ENCODE data around the gene FAM124A. TPM values are rescaled to one million over a fixed set of nuclear protein-coding genes. Genes with fewer than 3 reads are reported as not detected.

FAM124A gene
- total and polyA plus RNA-seq, 10 of the 15 experiments (the other 5 are each of a cell fraction or from before 2014, with no cell fraction given) = not detected

- Histone ChIP-seq H3K27ac (ENCODE audit: control insufficient read depth, insufficient read depth) (no peak overlapping the region), H3K4me1 (ENCODE audit: control insufficient read depth, insufficient read depth, low read length) (no peaks in the 10 kb centered on the region), H3K4me2 (ENCODE audit: control insufficient read depth, insufficient read depth) (peak overlapping the region; percentile 70), H3K36me3 (ENCODE audit: control insufficient read depth in 2 of 2, insufficient read depth in 2 of 2, low read length in 1 of 2) (no peaks in the 10 kb centered on the region), H3K79me2 (ENCODE audit: control insufficient read depth, insufficient read depth, low read length) (no peaks in the 10 kb centered on the region), H4K20me1 (ENCODE audit: control insufficient read depth, insufficient read depth) (no peaks in the 10 kb centered on the region), H2AFZ (ENCODE audit: control insufficient read depth, low read depth, low read length) (peak overlapping the region; percentile 42), H3K27me3 (replicated peaks in 1 of 2; ENCODE audit: control insufficient read depth in 2 of 2, insufficient read depth in 2 of 2, low read length in 1 of 2) (peaks cover 6 to 28% of the 10 kb centered on the region in 2 experiments), H3K9ac (ENCODE audit: control insufficient read depth, insufficient read depth, low read length) (no peak overlapping the region), H3K9me3 (replicated peaks; ENCODE audit: control insufficient read depth, insufficient read depth, low read length) (no peaks in the 10 kb centered on the region), H3K4me3 (peak overlapping the region; percentile 58)
- intact Hi-C loops (cut with micrococcal nuclease; ENCODE audit: unreplicated experiment) (no loop called here), in situ Hi-C loops (cut with MboI) (no loop called here)
- ChIA-PET CTCF (interaction anchor here (2.0 kb wide), 1 partner anchor 64 kb away, joined by 5 read pairs; no protein-coding TSS in a partner anchor), POLR2A (no interaction called here), RAD21 (ENCODE audit: unreplicated experiment) (no interaction called here), SMC1A (ENCODE audit: uncharacterized antibody, unreplicated experiment) (no interaction called here)
- BruUV-seq (replicated peaks) = no TSS peak
- WGBS (ENCODE audit: insufficient coverage, insufficient replicate concordance, low lambda C conversion rate, missing lambda C conversion rate) = 11% methylated on average over 11 of the region's 11 CpGs
- FAIRE-seq (no peak), ATAC-seq (no peak), DNase-seq (ENCODE audit: low read depth, low spot score) (no peak)
- TF ChIP-seq RAD21 (IDR thresholded peaks at IDR 0.05; ENCODE audit: insufficient read depth, low read depth, low read length) (no peak), MYC (IDR thresholded peaks at IDR 0.05; ENCODE audit: insufficient read depth, insufficient read length, insufficient replicate concordance, low read length, severe bottlenecking) (no peak), ATF3 (IDR thresholded peaks at IDR 0.05; ENCODE audit: borderline replicate concordance, extremely low read depth, low read depth, low read length) (no peak), GABPA (IDR thresholded peaks at IDR 0.05; ENCODE audit: low read depth) (no peak), SMAD5 (IDR thresholded peaks at IDR 0.05; ENCODE audit: low read depth) (no peak), NKRF (conservative IDR thresholded peaks at IDR 0.05) (no peak), MEF2A (IDR thresholded peaks at IDR 0.05; ENCODE audit: insufficient read depth, low read depth, low read length) (no peak), NR2C1 (IDR thresholded peaks at IDR 0.05) (no peak), STAT1 (conservative IDR thresholded peaks at IDR 0.05) (no peak), IKZF2 (IDR thresholded peaks at IDR 0.05) (no peak), E4F1 (IDR thresholded peaks at IDR 0.05; ENCODE audit: borderline replicate concordance, partially characterized antibody) (no peak), ZBTB40 (IDR thresholded peaks at IDR 0.05; ENCODE audit: borderline replicate concordance) (no peak), HDAC2 (IDR thresholded peaks at IDR 0.05) (no peak), TAF1 (IDR thresholded peaks at IDR 0.05; ENCODE audit: borderline replicate concordance, low read depth, low read length) (no peak), POLR2AphosphoS5 (IDR thresholded peaks at IDR 0.05; ENCODE audit: low read length) (no peak), TCF12 (IDR thresholded peaks at IDR 0.05; ENCODE audit: low read depth, low read length) (no peak), PAX5 (IDR thresholded peaks at IDR 0.05; ENCODE audit: borderline replicate concordance, low read depth, low read length) (no peak)
Measured at GRCh38 chr13:51221674-51222036, 543 bp upstream of the FAM124A start.

Measured in GM12878 (cell line).